Ishikawa (cell line): ENCODE results near the gene CKB.

Source experiments
- CEBPB ChIP-seq: IDR thresholded peaks from 2 replicates; pipeline ENCODE4 v1.6.1; 2012
- CREB1 ChIP-seq: IDR thresholded peaks from 2 replicates; pipeline ENCODE4 v1.6.1; 2012; ENCODE audit warnings: low read depth
- EGR1 ChIP-seq: IDR thresholded peaks from 2 replicates; pipeline ENCODE4 v1.6.1; 2012
- EP300 ChIP-seq: IDR thresholded peaks from 2 replicates; pipeline ENCODE4 v1.6.1; 2012; ENCODE audit warnings: borderline replicate concordance
- FOXM1 ChIP-seq: IDR thresholded peaks from 2 replicates; pipeline ENCODE4 v1.6.1; 2012; ENCODE audit warnings: low read depth, borderline replicate concordance
- MAX ChIP-seq: IDR thresholded peaks from 2 replicates; pipeline ENCODE4 v1.6.1; 2012
- NFIC ChIP-seq: IDR thresholded peaks from 2 replicates; pipeline ENCODE4 v1.6.1; 2012
- RAD21 ChIP-seq: IDR thresholded peaks from 2 replicates; pipeline ENCODE4 v1.6.1; 2012; ENCODE audit warnings: low read depth
- REST ChIP-seq: IDR thresholded peaks from 2 replicates; pipeline ENCODE4 v1.6.1; 2012; ENCODE audit warnings: low read depth, mild to moderate bottlenecking
- TAF1 ChIP-seq: IDR thresholded peaks from 2 replicates; pipeline ENCODE4 v1.6.1; 2012; ENCODE audit warnings: low read depth, mild to moderate bottlenecking
- TCF12 ChIP-seq: IDR thresholded peaks from 2 replicates; pipeline ENCODE4 v1.6.1; 2012; ENCODE audit warnings: low read depth
- TEAD4 ChIP-seq: IDR thresholded peaks from 2 replicates; pipeline ENCODE4 v1.6.1; 2012
- USF1 ChIP-seq: IDR thresholded peaks from 2 replicates; pipeline ENCODE4 v1.6.1; 2012
- YY1 ChIP-seq: IDR thresholded peaks from 2 replicates; pipeline ENCODE4 v1.6.1; 2012; ENCODE audit warnings: low read depth
- ZBTB7A ChIP-seq: IDR thresholded peaks from 2 replicates; pipeline ENCODE4 v1.6.1; 2012; ENCODE audit warnings: low read depth

Gene CKB

DNA sequence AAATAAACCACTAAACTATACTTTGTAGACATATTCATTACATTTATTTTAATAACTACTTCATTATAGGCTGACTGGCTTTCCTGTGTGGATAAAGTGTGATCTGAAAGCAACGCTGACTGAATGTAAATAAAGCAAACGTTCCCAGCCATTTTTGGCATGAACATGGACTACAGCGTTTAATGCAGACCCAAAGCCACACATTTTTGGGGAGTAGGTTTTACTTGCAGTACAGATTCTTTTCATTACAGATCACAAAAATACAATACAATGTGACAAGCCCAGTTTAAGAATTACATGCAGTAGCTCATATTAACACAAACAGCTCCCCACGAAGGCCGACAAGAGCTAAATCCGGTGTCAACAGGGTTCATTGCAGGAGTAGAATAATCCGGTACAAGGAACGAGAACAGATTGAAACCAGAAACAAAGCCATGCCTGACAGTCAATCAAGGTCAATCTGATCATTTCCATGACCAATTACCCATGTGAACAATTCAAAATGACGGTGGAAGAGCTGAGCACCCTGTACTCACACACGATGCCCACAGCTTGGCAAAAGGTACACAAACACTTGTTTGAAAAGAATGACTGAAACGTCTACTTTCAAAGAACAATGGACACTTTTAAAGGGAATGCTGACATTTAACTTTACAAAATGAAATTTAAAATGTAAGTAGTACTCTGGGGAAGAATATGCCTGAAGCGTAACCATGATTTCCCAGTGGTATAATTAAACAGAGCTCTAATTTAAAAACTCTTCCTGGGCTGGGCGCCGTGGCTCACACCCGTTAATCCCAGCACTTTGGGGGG lies 34.5 kb upstream of the CKB start:
- TF ChIP-seq RAD21 (no peak), NFIC (no peak), EP300 (no peak), TAF1 (no peak), TEAD4 (no peak), FOXM1 (no peak), TCF12 (no peak), REST (no peak), USF1 (no peak), MAX (no peak), CREB1 (no peak), EGR1 (no peak), YY1 (no peak), CEBPB (no peak), ZBTB7A (no peak)

DNA sequence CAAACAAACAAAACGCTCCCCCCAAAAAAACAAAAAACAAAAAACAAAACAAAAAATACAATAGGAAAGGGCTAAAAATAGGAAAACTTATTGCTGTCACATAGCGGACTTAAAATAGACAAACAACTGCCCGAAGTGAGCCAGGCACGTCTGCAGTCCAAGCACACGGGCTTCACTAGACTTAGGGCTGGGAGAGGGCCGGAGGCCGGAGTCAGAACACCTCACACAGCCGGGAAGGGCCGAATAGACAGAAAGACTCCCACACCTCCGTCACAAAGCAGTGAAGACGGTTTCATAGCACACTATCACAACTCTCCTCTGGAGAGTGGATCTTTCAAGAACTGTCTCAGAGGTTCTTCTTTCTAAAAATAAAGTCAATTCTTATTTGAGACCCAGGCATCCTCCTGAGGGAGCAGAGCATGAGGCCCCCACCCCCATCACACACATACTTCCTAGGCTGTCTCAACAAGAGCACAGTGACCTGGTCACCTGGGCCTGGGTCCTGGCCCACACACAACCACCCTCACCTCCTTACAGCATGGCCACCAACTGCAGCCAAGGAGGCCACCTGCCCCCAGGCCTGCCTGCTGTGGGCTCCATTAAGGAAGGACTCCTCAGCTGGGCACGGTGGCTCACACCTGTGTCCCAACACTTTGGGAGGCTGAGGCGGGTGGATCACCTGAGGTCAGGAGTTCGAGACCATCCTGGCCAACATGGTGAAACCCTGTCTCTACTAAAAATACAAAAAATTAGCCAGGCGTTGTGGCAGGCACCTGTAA lies 33.1 kb upstream of the CKB start:
- TF ChIP-seq MAX (no peak), EP300 (no peak), NFIC (no peak), RAD21 (no peak), CEBPB (no peak), EGR1 (no peak), TCF12 (no peak), REST (no peak), CREB1 (no peak), ZBTB7A (no peak), USF1 (no peak), FOXM1 (no peak), YY1 (no peak), TAF1 (no peak)

- TF ChIP-seq CEBPB (no peak), CREB1 (no peak), YY1 (no peak)
Observed at GRCh38 chr14:103552846-103553210, 30.2 kb upstream of the CKB start.

DNA sequence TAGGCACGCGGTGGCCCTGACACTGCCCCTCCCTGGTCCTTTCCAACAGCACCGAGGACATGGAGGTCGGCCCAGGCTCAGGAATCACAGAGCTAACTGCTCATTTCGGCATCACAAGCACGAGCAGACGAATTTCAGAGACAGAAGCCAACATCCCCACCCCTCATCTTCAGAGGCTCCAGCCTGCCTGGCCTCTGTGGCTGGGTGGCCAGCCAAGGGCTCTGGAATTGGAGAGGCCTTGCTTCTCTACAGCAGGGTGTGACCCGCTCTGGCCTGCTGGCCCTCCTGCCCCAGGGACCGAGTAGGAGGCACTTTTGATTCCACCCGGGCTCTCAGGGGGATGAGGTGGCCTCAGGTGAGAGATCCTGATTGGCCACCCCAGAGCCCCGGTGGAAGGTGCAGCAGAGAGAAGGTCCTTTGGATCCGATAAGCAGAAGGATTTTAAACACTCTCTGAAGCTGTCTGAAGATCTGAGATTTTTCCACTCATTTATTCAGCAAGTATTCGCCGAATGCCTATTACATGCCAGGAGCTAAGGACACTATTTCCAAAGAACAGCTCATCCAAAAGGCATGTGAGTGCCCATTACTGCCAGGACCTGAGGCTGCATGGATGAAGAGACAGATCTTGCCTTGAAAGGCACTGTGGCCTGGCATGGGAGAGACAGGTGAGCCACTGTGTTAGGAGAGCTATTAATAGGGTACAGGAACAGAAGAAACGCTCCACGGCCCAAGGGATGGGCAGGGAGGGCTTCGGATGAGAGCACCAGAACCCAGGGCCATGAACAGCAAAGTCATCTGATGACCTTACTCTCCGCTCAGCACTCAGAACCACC lies 29.6 kb upstream of the CKB start:
- TF ChIP-seq USF1 (no peak), NFIC (peak; percentile 26; the same call in 1 of the 2 replicates), TEAD4 (peak; percentile 73)

DNA sequence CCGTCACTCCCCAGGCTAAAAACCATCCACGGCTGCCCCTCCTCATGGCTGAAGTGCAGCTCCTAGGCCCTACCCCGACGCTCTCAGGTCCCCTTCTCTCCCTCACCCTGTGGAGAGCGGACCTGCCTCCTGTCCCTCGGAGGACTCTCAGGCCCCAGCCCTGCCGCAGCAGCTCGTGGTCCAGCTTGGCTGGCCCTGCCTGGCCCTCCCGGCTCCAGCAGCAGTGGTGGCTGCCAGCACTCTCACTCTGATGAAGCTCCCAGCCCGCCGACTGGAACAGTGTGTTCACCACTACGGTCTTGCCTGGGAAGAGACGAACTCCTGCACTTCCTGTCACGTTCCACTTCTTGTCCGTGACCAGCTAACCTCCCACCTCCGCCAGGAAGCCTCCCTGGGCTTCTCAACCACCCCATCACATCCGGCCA lies 28.7 kb upstream of the CKB start:
- TF ChIP-seq EP300 = no peak
- no peak for TF ChIP-seq RAD21
- TF ChIP-seq REST = no peak
- no peak for TF ChIP-seq CEBPB
- TF ChIP-seq ZBTB7A = no peak
- no peak for TF ChIP-seq MAX
- no peak for TF ChIP-seq TCF12
- no peak for TF ChIP-seq NFIC
- no peak for TF ChIP-seq CREB1
- TF ChIP-seq TEAD4 = no peak
- TF ChIP-seq YY1 = no peak
- TF ChIP-seq EGR1 = no peak; the same call in 1 of the 2 replicates
- TF ChIP-seq USF1 = no peak
